ENCODE measurements around the gene HIF1A. TPM values are rescaled to one million over a fixed set of nuclear protein-coding genes. Genes with fewer than 3 reads are reported as not detected.

Gene HIF1A
- total and polyA plus RNA-seq, 2 donors (not counting 1 experiment from before 2014, with no cell fraction given), result 332 to 407 TPM

DNA sequence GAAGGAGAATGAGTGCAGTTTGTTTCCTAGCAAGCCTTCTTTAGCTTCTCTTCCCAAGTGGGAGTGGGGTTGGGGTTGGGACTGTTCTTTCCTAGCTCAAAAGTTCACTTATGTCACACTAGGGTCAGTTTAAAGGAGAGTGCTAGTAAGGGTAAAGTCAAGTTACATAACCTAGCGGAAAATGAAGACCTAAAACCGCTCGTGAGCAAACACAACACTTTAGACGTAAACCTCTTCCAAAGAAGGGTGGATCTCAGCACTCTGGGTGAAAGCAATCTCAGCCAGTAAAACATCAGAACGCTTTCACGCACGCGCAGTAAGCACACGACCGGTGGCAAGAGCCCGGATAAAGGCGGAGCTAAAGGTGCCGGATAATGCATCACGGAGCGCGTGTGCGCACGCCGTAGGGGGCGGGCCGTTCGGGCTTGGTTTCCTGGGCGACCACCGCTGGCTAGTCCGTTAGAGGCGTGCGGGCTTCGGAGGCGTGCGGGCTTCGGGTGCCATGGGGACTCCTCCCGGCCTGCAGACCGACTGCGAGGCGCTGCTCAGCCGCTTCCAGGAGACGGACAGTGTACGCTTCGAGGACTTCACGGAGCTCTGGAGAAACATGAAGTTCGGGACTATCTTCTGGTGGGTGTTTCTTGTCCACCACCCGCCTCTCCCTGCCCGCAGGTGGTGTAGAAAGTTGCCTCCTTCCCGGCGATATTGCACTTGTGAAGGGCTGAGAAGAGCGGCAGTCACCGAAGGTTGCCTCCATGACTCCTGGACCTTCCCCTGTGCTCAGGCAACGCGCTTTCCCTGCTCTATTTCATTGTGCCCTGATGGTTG lies 66.9 kb downstream of the HIF1A start, which contains the start of gene SNAPC1:
Gene SNAPC1 (plus strand): TSS at position 462 of the 828 bp plus-strand sequence. CDS start 41 bp downstream, at position 503.
- DNase-seq (ENCODE audit: low read depth in 2 of 2), result peak; percentile 94 to 98
- Histone ChIP-seq H3K27me3 (ENCODE audit: control insufficient read depth, insufficient read depth, low read length) (no peaks in the 10 kb centered on the region), H3K4me1 (ENCODE audit: control insufficient read depth, extremely low read depth, insufficient read depth, low read length) (no peaks in the 10 kb centered on the region), H3K9ac (ENCODE audit: insufficient read depth, low read length) (peak within 1 kb of the TSS; percentile 72), H4K20me1 (ENCODE audit: control insufficient read depth, extremely low read depth, insufficient read depth, low read length) (no peaks in the 10 kb centered on the region), H3K36me3 (ENCODE audit: control insufficient read depth, insufficient read depth, low read length) (peaks cover 2% of the 10 kb centered on the region), H2AFZ (ENCODE audit: low read length) (peak within 1 kb of the TSS; percentile 78), H3K4me2 (ENCODE audit: extremely low read depth, insufficient read depth, low read length) (peak within 1 kb of the TSS; percentile 89), H3K4me3 (replicated peaks in 1 of 4; ENCODE audit: control extremely low read depth in 1 of 4, insufficient read depth in 1 of 4, low read depth in 3 of 4, low read length in 4 of 4) (peak within 1 kb of the TSS; percentile 88 to 98 (median 92)), H3K79me2 (ENCODE audit: control insufficient read depth, insufficient read depth, low read length) (peaks cover 42% of the 10 kb centered on the region), H3K9me3 (ENCODE audit: control insufficient read depth, insufficient read depth, low read depth, low read length) (no peaks in the 10 kb centered on the region), H3K27ac (ENCODE audit: insufficient read depth, low read length) (peak within 1 kb of the TSS; percentile 92)
- TF ChIP-seq, protein P1, sequence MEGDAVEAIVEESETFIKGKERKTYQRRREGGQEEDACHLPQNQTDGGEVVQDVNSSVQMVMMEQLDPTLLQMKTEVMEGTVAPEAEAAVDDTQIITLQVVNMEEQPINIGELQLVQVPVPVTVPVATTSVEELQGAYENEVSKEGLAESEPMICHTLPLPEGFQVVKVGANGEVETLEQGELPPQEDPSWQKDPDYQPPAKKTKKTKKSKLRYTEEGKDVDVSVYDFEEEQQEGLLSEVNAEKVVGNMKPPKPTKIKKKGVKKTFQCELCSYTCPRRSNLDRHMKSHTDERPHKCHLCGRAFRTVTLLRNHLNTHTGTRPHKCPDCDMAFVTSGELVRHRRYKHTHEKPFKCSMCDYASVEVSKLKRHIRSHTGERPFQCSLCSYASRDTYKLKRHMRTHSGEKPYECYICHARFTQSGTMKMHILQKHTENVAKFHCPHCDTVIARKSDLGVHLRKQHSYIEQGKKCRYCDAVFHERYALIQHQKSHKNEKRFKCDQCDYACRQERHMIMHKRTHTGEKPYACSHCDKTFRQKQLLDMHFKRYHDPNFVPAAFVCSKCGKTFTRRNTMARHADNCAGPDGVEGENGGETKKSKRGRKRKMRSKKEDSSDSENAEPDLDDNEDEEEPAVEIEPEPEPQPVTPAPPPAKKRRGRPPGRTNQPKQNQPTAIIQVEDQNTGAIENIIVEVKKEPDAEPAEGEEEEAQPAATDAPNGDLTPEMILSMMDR (conservative IDR thresholded peaks at IDR 0.05 in 1 of 2, IDR thresholded peaks at IDR 0.05 in 1 of 2; ENCODE audit: low read depth in 1 of 2, low read length in 2 of 2), result no peak
- no peak for TF ChIP-seq EZH2 (IDR thresholded peaks at IDR 0.05; ENCODE audit: low read length, missing control alignments)

DNA sequence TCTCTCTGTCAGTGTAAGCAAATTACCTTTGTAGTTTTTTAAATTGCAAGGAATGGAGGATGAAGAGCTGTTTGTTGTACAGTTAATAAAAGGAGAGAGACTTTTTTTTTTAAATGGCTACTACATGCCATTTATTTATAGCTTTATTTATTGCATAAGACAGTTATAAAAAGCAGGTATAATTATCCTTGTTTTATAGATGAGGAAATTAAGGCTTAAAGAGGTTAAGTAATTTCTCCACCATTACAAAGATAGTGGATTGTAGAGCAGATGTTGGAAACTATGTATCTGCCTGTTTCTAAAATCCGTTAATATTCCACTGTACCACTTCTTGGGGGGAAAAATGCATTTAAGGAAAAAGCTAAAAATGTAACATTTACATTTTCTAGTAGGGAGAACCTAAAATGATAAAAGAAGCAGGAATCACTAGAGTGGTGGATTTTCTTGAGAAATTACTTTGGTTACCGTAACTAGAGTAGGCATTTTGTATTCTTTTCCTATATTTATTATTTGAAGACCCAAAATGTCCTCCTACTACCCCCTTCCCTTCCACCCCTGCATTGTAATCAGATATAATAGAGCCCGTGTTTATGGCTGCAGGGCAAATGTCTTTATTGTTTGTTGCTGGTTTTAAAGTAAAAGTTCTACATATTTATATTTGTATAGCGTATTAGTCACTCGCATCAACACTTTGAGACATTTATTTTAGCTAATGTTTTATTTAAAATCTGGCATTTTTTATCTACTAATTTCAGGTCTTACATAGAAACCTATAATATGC lies 69.2 kb downstream of the HIF1A start:
- peaks cover 2% of the 10 kb centered on the region for H3K36me3 ChIP-seq (ENCODE audit: control insufficient read depth, insufficient read depth, low read length)
- no peak for DNase-seq (ENCODE audit: low read depth in 2 of 2)
- H3K27me3 ChIP-seq (ENCODE audit: control insufficient read depth, insufficient read depth, low read length), result no peaks in the 10 kb centered on the region
- H3K79me2 ChIP-seq (ENCODE audit: control insufficient read depth, insufficient read depth, low read length), result peaks cover 44% of the 10 kb centered on the region
- no peak overlapping the region for H3K27ac ChIP-seq (ENCODE audit: insufficient read depth, low read length)
- TF ChIP-seq, protein P1 (conservative IDR thresholded peaks at IDR 0.05 in 1 of 2, IDR thresholded peaks at IDR 0.05 in 1 of 2; ENCODE audit: low read depth in 1 of 2, low read length in 2 of 2), result no peak
- no peak for TF ChIP-seq EZH2 (IDR thresholded peaks at IDR 0.05; ENCODE audit: low read length, missing control alignments)
- no peak overlapping the region for H2AFZ ChIP-seq (ENCODE audit: low read length)
- peak overlapping the region; percentile 58 for H3K4me2 ChIP-seq (ENCODE audit: extremely low read depth, insufficient read depth, low read length)
- no peak overlapping the region for H3K9ac ChIP-seq (ENCODE audit: insufficient read depth, low read length)
- no peaks in the 10 kb centered on the region for H3K9me3 ChIP-seq (ENCODE audit: control insufficient read depth, insufficient read depth, low read depth, low read length)
- H4K20me1 ChIP-seq (ENCODE audit: control insufficient read depth, extremely low read depth, insufficient read depth, low read length), result no peaks in the 10 kb centered on the region
- no peaks in the 10 kb centered on the region for H3K4me1 ChIP-seq (ENCODE audit: control insufficient read depth, extremely low read depth, insufficient read depth, low read length)
- H3K4me3 ChIP-seq (replicated peaks in 1 of 4; ENCODE audit: control extremely low read depth in 1 of 4, insufficient read depth in 1 of 4, low read depth in 3 of 4, low read length in 4 of 4), result peak overlapping the region; percentile 17 to 94 (median 89)
